ENCODE measurements around the gene WDR77. TPM values are rescaled to one million over a fixed set of nuclear protein-coding genes. Genes with fewer than 3 reads are reported as not detected.

Gene WDR77
- total and polyA plus RNA-seq, 9 of the 15 experiments (the other 6 are each of a cell fraction or from before 2014, with no cell fraction given), result 20.6 to 160 (median 75.3) TPM

DNA sequence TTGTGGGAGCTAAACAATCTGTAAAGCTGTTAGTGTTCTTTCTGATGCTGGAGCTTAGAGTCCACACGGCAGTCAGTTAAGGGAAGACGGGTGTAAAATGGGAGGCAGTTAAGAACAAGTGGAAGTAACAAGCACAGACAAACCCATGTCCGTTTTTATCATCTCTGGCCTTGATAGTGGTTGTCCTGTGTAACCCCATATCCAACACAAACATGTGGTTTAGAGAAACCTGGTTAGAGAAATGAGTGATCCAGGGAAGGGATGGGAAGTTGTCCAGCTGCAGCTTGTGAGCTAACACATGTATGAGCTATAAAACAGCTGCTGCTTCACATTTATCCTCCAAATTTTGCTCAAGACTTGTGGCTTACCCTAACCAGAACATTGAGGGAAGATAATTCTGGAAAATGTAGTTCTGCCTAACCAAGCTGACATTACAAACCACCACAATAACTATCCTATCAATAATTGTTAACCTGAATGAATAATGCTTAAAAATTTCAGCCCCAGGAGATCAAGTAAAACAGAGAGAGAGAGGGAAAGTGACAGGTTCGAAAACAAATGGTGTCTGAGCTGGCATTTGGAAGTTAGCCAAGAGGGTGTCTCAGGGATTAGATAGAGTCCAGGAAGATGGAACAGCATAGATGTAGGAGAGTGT lies 14.1 kb upstream of the WDR77 start (continued):
- TF ChIP-seq ETV5 (CRISPR knock-in tag; IDR thresholded peaks at IDR 0.05; ENCODE audit: low read depth) (0 out of 2 replicates have a peak, but pooled peaks have one; percentile 32), NFATC3 (IDR thresholded peaks at IDR 0.05) (no peak), HMGN3 (IDR thresholded peaks at IDR 0.05; ENCODE audit: borderline replicate concordance, extremely low read depth, insufficient read length, low read depth, low read length) (no peak), PCBP1 (IDR thresholded peaks at IDR 0.05; ENCODE audit: low read depth, low read length, poor library complexity, severe bottlenecking) (no peak), HSF4 (CRISPR knock-in tag; IDR thresholded peaks at IDR 0.05; ENCODE audit: borderline replicate concordance) (no peak), ZNF444 (CRISPR knock-in tag; IDR thresholded peaks at IDR 0.05) (no peak), MGA (IDR thresholded peaks at IDR 0.05) (no peak), JUND (IDR thresholded peaks at IDR 0.05; ENCODE audit: borderline replicate concordance, low read depth, low read length) (peak; percentile 80; the same call in 1 of the 2 replicates), JUND (tag; IDR thresholded peaks at IDR 0.05; ENCODE audit: borderline replicate concordance, low read depth, low read length) (peak; percentile 86; the same call in 2 of the 3 replicates), GATAD2A (IDR thresholded peaks at IDR 0.05) (no peak), DLX4 (CRISPR knock-in tag; IDR thresholded peaks at IDR 0.05) (no peak), PRPF4 (IDR thresholded peaks at IDR 0.05; ENCODE audit: insufficient read depth, low read depth, low read length, poor library complexity, severe bottlenecking) (no peak), TFE3 (CRISPR knock-in tag; IDR thresholded peaks at IDR 0.05) (no peak), CREB1 (IDR thresholded peaks at IDR 0.05) (no peak), CREB1 (CRISPR knock-in tag; IDR thresholded peaks at IDR 0.05) (no peak)
